ENCODE measurements around the gene SPATA31E1. TPM values are rescaled to one million over a fixed set of nuclear protein-coding genes. Genes with fewer than 3 reads are reported as not detected.
"Not testable (repeated sequence)": the region's sequence is repeated elsewhere in the genome, so short reads cannot be mapped to it uniquely, and the experiment has no call there.

Gene SPATA31E1
- total RNA-seq, 1 donor from 2014 or later = not detected

DNA sequence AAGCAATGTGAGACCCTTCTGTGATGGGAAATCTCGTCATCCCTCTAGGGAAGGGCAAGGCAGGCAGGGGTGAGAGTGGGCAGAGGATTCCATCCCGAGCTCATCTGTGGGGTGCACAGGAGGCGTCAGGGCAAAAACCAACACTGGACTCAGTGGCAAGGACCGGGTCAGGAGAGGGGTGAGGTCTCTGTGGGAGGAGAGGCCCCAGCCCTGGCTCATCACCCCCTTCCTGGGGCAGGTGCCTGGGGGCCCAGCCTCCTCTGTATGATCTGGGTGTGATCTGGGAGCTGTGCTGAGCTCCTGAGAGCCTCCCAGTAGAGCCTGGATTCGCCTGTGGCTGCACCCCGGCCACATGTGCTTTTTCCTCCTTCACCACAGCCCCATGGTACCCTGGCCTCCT, 597 bp downstream of the SPATA31E1 start:
- intact Hi-C loops (cut with micrococcal nuclease) = no loop called here
- ATAC-seq (no peak), DNase-seq (no peak)

DNA sequence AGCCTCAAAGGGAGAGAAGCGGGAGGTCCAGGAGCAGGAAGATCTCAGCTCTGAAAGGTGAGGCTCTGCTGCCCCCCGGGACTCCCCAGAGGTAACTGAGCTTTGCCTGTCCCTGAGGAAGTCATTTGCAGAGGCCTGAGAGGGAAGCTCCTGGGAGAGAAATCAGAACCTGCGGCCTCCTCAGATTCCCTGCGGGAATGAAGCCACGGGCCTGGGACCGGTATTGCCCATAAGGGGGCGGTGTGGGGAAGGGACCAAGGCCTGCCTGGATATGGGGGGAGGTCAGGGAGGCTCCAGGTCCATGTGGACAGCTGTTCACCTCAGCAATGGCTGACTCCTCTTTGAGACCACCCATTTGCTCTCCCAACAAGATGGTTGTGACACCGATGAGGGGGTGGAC, 1.3 kb downstream of the SPATA31E1 start:
- DNase-seq (no peak), ATAC-seq (no peak)
- intact Hi-C loops (cut with micrococcal nuclease) = no loop called here

DNA sequence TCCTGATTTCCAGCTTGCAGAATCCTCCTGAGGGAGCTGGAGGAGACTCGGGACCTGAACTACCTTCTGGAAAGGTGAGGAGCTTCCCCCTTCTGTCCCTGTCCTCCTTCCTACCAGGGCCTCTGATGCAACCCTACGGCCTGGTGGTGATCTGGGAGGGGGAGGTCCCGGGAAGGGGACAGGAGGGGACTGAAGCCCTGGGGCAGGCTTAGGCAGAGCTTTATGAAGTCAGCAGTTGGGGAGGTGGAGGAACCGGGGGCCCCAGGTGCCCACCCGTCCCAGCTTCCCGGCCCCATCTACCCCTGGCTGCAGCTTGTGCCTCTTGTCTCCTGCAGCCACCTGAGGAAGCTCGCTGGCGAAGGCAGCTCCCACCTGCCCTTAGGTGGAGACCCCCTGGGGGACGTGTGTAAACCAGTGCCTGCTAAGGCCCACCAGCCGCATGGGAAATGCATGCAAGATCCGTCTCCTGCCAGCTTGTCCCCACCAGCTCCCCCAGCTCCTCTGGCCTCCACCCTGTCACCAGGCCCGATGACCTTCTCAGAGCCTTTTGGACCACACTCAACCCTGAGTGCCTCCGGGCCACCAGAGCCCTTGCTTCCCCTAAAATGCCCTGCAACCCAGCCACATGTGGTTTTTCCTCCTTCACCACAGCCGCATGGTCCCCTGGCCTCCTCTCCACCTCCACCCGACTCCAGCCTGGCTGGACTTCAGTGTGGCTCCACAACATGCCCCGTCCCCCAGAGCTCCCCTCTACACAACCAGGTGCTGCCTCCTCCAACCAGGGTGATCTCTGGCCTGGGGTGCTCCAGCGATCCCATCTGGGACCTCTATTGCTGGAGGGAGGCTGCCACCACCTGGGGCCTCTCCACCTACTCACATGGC, 2.1 kb downstream of the SPATA31E1 start:
- DNase-seq (no peak), ATAC-seq (no peak)
- intact Hi-C loops (cut with micrococcal nuclease) = no loop called here

DNA sequence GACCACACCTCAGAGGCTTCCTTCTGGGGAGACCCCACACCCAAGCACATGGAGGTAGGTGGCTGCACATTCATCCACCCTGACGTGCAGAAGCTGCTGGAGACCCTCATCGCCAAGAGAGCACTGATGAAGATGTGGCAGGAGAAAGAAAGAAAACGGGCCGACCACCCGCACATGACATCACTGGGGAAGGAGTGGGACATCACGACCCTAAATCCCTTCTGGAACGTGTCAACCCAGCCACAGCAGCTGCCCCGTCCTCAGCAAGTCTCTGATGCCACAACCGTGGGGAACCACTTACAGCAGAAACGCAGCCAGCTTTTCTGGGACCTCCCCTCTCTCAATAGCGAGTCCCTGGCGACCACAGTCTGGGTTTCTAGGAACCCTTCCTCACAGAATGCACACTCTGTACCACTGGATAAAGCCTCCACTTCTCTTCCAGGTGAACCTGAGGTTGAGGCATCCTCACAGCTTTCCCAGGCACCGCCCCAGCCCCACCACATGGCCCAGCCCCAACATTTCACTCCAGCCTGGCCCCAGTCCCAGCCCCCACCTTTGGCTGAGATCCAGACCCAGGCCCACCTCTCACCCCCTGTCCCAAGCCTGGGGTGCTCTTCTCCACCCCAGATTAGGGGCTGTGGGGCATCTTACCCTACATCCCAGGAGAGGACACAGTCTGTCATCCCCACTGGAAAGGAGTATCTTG, 3.0 kb downstream of the SPATA31E1 start:
- intact Hi-C loops (cut with micrococcal nuclease) = no loop called here
- DNase-seq = no peak
- no peak for ATAC-seq

GRCh38 chr9:87886210-87886932, 3.7 kb downstream of the SPATA31E1 start:
- ATAC-seq (no peak), DNase-seq (no peak)
- intact Hi-C loops (cut with micrococcal nuclease) = no loop called here

- ATAC-seq = no peak
- DNase-seq = no peak
- intact Hi-C loops (cut with micrococcal nuclease) = no loop called here
Observed at GRCh38 chr9:87886933-87887505, 4.3 kb downstream of the SPATA31E1 start.

DNA sequence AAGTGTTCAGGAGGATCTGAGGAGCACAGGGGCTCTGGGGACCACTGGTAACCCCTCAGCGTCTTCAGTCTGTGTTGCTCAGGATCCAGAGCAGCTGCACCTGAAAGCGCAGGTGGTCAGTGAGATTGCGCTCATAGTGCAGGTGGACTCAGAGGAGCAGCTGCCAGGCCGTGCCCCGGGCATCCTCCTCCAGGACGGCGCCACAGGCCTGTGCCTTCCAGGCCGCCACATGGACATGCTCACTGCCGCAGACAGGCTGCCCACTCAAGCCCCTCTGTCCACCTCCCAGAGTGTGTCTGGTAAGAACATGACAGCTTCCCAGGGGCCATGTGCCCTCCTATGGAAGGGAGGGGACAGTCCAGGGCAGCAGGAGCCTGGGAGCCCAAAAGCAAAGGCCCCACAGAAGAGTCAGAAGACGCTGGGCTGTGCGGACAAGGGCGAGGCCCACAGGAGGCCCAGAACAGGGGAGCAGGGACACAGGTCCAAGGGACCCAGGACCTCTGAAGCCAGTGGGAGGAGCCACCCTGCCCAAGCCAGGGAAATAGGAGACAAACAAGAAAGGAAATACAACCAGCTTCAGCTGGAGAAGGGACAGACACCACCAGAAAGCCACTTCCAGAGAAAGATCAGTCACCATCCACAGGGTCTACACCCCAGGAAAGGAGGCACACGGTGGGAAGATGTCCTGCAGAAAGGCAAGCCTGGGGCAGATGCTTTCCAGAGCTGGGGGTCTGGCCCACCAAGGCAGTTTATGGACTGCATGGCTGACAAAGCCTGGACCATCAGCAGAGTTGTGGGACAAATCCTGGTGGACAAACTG, 5.2 kb downstream of the SPATA31E1 start:
- DNase-seq = no peak
- intact Hi-C loops (cut with micrococcal nuclease) = no loop called here
- ATAC-seq = no peak

GRCh38 chr9:87888501-87888900, 5.8 kb downstream of the SPATA31E1 start:
- intact Hi-C loops (cut with micrococcal nuclease) = no loop called here
- no peak for ATAC-seq

GRCh38 chr9:87889065-87889881, 6.6 kb downstream of the SPATA31E1 start:
- intact Hi-C loops (cut with micrococcal nuclease) = no loop called here
- no peak for ATAC-seq
- DNase-seq = no peak

More at GRCh38 chr9:87888501-87888900, 5.8 kb downstream of the SPATA31E1 start:
- DNase-seq = no peak

- ATAC-seq (no peak), DNase-seq (no peak)
- intact Hi-C loops (cut with micrococcal nuclease) = no loop called here
Observed at GRCh38 chr9:87889882-87890252, 7.2 kb downstream of the SPATA31E1 start.

GRCh38 chr9:87890837-87891236, 8.2 kb downstream of the SPATA31E1 start:
- intact Hi-C loops (cut with micrococcal nuclease) = no loop called here
- DNase-seq = no peak
- ATAC-seq = no peak

- ATAC-seq = no peak
- no peak for DNase-seq
- intact Hi-C loops (cut with micrococcal nuclease) = no loop called here
Observed at GRCh38 chr9:87891754-87892153, 9.1 kb downstream of the SPATA31E1 start.

GRCh38 chr9:87892956-87893355, 10.3 kb downstream of the SPATA31E1 start:
- DNase-seq = no peak
- intact Hi-C loops (cut with micrococcal nuclease) = no loop called here
- no peak for ATAC-seq

DNA sequence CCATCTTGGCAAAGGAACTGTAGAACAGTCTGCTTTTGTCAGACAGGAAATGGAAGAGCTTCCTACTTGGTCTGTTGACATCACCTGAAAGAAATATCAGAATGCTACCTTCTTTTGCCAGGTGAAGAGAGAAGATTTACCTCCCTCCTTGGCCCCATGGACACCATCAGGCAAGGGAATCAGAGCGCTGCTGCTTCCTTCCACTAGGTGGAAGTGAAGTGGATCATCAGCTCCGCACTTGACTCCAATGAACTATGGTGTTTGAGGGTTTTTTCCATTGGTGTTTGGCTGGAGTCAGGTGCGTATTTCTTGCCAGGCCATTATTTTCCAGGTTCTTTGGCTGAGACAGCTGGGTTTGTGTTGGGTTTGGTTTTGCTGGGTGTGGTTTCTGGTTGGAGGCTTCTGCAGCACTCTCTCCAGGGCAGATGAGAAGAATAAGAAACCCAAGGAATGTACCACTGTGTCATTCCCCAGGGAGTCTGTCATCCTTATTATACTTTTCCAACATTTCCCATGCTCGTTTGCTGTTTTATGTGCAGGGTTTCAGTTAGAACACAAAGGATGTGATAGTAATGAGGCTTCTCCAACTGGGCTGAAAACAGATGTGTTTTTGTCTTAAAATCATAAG, 12.4 kb downstream of the SPATA31E1 start:
- DNase-seq (no peak), ATAC-seq (no peak)
- intact Hi-C loops (cut with micrococcal nuclease) = no loop called here

GRCh38 chr9:87896891-87897290, 14.2 kb downstream of the SPATA31E1 start:
- DNase-seq (no peak), ATAC-seq (no peak)
- intact Hi-C loops (cut with micrococcal nuclease) = no loop called here

DNA sequence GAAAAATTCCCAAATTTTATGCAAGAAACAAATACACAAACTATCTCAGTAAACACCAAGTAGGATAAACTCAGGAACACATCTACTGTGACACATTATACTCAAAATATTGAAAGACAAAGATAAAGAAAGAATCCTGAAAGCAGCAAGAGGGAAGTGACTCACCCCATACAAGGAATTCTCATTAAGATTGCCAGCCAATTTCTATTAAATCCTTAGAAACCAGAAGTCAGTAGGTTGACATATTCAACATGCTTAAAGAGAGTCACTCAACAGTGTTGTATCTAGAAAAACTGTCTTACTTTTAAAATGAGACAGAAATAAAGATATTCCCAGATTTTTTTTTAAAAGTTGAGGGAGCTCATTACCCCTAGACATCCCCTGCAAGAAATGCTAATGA, 15.5 kb downstream of the SPATA31E1 start:
- intact Hi-C loops (cut with micrococcal nuclease) = no loop called here
- no peak for ATAC-seq

GRCh38 chr9:87902371-87902770, 19.7 kb downstream of the SPATA31E1 start:
- DNase-seq; intact Hi-C loops (cut with micrococcal nuclease); ATAC-seq: not testable (repeated sequence)

More for the DNA sequence above, 15.5 kb downstream of the SPATA31E1 start:
- no peak for DNase-seq
